Measurements from ENCODE around the gene KCNG3. TPM values are rescaled to one million over a fixed set of nuclear protein-coding genes. Genes with fewer than 3 reads are reported as not detected.

KCNG3 gene
- total RNA-seq, 5 donors from 2014 or later (not counting 1 experiment from before 2014, with no cell fraction given) = 0.09 to 0.25 (median 0.15) TPM; not detected in 2

Other genes starting within 250 kb of the KCNG3 start
- 10 to 100 TPM; 59.6 to 76.4 (median 72.6) TPM for gene COX7A2L, start 132.8 kb downstream of the KCNG3 start, total RNA-seq
- 10 to 100 TPM; 20.9 to 42.4 (median 24.6) TPM for gene MTA3, start 74.7 kb upstream of the KCNG3 start, total RNA-seq

All from T-cell (primary cell).